Activated CD8-positive, alpha-beta memory T cell treated with anti-CD3 and anti-CD28 coated beads, Interleukin-2, amount 50 U/mL, for 1 hour (primary cell): ENCODE measurements around the gene PXYLP1.

Experiments
- DNase-seq: peaks from one replicate; pipeline ENCODE4 v3.0.0-alpha.2; 2020; ENCODE audit errors: extremely low read depth

The PXYLP1 gene

DNA sequence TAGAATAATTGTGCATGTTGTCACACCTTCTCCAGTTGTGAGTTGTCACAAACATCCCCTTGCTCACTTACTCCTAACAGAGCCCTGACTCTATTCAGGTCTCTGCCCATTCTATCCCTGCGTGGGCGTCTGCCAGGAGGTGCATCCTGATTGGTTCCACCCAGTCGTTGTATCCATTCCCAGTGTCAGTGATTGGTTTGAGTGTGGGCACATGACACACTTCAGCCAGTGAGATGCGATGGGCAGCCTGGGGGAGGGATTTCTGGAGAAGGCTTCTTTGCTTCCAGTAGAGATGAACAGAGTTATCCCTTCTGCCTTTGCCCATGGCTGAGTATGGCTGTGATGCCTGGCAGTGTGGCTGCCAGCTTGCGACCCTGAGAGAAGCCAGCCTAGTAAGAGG lies 18.7 kb downstream of the PXYLP1 start:
- DNase-seq, result no peak

DNA sequence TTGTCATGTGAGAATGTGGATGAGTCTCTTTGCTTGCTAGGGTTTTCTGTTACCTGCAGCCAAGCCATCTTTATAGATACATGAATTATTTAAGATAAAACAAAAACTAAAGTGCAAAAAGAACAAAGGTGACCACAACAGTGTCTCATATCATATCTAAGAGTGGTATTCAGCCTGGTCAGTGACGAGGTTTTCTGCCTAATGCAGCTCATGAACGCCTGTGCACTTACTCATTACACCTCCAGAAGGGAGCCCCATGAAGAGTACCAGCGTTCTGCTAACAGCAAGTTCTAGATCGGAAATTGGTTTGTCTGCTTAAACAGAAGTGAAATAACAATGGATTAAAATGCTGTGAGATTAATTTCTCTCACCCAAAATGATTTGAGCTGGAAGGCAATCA lies 19.2 kb downstream of the PXYLP1 start:
- no peak for DNase-seq

DNA sequence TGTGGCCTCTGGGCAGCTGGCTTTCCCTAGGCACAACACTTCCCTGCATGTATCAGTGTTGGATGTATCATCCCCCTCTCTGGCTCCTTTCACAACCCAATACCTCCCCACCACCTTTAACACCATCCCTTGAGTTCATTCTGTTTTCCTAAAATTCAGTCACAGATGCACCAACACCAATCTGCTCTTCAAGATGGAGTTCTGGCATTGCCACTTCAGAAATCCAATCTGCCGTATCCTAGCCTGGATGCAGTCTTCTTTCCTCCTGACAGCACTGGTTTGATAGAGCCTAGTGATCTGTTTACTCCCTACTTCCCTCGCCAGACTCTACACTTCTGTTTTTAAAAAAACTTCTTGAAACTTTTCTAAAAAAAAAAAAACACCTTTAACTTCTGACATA lies 21.7 kb downstream of the PXYLP1 start:
- no peak for DNase-seq

- no peak for DNase-seq
These were observed 22.2 kb downstream of the PXYLP1 start for GRCh38 chr3:141253811-141254210.

GRCh38 chr3:141255137-141255845 lies 23.7 kb downstream of the PXYLP1 start:
- DNase-seq, result no peak

DNA sequence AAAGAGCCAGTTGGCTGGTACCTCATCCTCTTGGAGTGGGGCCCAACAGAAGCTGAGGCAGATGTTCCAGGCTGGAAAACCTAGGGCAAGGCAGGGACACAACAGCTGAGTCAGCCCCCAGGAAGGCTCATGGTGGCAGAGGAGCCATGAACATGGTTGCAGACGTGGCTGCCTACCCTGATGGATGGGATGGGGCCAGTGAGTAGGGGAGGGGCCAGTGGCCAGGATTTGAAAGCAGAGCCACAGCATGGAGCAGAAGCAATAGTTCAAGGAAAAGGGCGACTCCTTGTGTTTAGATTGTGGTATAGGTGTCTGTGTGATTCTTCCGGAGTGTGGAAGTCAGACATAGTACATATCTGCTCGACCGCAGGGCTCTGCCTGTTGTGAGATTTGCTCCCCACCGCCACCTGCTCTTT lies 24.2 kb downstream of the PXYLP1 start:
- no peak for DNase-seq

- no peak for DNase-seq
These were observed 25.2 kb downstream of the PXYLP1 start for GRCh38 chr3:141256820-141257219.

DNA sequence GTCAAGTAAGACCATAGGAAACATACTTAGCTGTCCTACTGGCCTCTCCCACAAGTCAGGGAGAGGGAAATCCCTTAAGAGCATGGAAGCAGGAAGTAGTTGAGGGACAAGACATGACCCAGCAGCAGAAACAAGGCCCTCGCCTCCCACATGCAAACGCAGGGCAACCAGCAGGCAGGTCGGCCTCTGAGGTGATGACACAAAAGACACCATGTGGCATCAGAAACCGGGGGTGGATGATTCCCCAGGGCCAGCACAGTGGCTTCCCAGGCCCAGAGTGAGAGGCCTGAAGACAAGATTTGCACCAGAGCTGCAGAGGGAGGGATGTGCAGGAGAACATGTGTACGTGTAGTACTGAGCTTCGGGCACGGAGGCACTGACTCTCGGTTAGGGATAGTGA lies 26.3 kb downstream of the PXYLP1 start:
- DNase-seq, result no peak

DNA sequence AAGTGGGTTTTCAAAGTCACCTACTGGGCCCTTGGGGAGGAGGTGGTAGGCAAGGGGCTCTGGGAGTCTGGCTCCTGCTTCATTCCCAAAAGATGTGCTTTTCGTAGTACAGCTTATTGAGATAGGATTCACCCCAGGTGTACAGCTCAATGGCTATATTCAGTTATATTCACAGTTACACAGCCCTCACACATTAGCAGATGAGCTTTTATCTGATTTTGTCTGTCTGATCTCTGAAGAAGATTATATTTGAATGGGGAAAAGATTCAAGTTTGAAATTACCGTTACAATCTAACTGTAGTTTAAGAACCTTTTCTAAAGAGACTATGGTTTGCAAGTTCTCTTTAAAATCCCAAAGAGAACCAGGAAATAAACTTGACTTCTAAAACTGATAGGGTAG lies 27.3 kb downstream of the PXYLP1 start:
- no peak for DNase-seq

GRCh38 chr3:141259821-141260629 lies 28.4 kb downstream of the PXYLP1 start:
- DNase-seq, result no peak

DNA sequence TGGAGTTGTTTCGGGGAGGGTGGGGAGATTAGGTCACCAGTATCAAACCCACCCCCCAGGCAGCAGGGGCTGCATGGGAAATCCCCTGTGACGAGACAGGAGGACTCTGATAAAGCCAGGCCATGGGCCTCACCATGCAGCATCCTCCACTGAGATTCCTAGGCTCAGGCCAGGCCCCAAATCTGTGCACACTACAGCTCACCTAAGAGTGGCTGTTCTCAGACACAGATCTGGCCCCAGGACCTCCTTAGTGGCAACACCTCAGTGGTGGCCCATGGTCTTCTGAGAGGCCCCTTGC lies 29.0 kb downstream of the PXYLP1 start:
- no peak for DNase-seq

DNA sequence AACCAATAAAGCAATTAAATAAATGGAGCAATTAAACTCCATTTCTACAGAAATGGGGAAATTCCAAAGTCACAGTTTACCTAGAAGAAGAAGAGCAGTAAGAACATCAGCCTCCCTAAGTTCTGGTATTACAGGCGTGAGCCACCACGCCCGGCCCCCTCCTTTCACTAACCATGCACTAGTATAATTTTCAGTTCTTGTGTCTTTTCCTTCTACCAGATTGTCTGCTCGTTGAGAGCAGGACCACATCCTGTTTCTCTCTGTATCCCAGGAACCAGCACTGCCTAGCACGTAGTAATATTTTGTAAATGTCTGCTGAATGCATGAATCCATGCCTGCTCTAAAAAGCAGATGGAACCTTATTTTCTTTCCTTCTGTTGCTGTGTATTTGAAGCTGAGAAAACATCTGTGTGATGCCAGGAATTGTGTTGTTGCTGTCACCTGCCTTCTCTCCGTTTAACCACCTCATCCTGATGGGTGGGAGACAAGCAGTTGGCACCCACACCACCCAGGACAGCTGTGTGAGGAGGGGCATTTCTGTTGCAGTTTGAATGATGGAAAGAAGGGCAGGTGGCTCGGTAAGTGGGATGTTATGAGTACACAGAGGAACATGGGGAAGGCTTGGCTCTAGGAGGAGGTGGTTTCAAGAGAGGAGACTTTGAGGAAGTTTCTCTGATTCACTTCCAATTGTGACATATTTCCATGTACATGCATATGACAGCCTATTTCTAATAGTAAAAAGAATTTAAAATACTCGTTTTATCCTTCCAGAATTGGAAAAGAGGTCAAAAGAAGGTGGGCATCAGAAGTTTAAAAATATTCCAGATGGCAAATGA lies 30.1 kb downstream of the PXYLP1 start:
- DNase-seq, result no peak

GRCh38 chr3:141262308-141262705 lies 30.7 kb downstream of the PXYLP1 start:
- no peak for DNase-seq

GRCh38 chr3:141266186-141266585 lies 34.6 kb downstream of the PXYLP1 start:
- DNase-seq, result no peak

GRCh38 chr3:141266797-141267555 lies 35.4 kb downstream of the PXYLP1 start:
- no peak for DNase-seq

DNA sequence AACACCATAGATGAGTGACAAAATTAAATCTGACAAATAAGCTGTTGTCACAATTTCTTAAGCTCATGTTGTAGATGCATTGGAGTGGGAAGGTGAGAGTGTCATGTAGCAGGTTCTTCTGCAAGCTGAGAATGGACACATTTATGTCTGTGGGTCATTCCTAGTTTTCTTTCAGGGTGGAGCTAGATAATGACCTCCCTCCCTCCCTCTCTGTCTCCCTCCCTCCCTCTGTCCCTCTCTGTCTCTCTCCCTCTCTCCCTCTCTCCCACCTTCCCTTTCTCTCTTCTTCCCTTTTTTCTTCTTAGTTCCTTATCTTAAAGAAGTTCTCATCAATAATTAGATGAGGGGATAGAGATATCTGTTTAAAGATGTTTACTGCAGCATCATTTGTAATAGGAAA lies 36.0 kb downstream of the PXYLP1 start:
- no peak for DNase-seq

DNA sequence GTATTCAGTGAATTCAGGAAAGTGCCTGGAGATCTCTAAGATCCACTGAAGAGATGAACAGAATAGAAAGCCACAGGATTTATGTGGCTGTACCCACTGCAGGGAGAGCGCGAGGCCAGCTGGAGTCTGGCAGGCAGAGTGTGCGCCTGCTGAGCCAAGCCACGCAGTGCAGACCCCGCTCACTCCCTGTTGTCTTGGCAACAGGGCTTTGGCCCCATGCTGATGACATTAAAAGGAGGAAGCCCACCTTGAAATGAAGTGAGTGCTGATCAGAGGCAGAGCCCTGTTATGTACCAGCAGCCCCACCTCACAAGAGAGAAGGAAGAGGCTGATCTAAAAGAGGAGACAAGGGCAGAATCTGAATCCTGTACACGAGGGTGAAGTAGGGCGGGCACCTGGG lies 36.7 kb downstream of the PXYLP1 start:
- no peak for DNase-seq

GRCh38 chr3:141268791-141269190 lies 37.2 kb downstream of the PXYLP1 start:
- no peak for DNase-seq

DNA sequence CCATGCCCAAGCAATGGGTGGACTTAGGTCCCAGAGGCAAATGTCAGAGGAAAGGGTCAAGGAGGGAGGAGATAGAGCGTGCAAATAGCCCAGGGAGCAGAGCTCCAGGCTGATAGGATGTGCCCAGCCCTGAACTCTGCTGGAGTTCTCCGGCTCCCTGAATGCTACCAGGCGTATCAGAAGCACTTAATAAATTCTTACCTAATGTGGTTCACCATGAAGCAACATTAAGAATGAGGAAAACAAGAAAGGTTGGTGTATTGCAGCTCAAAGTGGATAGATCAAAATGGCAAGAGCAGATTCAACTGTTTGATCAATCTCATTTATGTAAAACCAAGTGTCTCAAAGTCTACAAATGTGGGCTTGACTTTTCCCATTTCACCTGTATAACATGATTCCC lies 38.3 kb downstream of the PXYLP1 start:
- no peak for DNase-seq

GRCh38 chr3:141271279-141272030 lies 39.8 kb downstream of the PXYLP1 start:
- no peak for DNase-seq
